Measurements from ENCODE around the gene SLC35F1.

GRCh38 chr6:118085665-118086064 is 178.6 kb downstream of the SLC35F1 start:
- TF ChIP-seq EZH2 (IDR thresholded peaks at IDR 0.05; ENCODE audit: insufficient read depth, poor library complexity, severe bottlenecking) (no peak), EZH2phosphoT487 (IDR thresholded peaks at IDR 0.05; ENCODE audit: insufficient read depth, low read depth) (no peak)
